HG03460 (cell line): Measurements from ENCODE around the gene SPRYD7.
A peak's percentile ranks its signal among the peaks of the same experiment; 100 is the strongest.
"Not testable (repeated sequence)": the region's sequence is repeated elsewhere in the genome, so short reads cannot be mapped to it uniquely, and the experiment has no call there.

ENCODE experiments used
- ATAC-seq: cut with Tn5 transposase; IDR thresholded peaks from one replicate; pipeline ENCODE4 v1.9.1; 2021; ENCODE audit not compliant: unreplicated experiment

Gene SPRYD7

GRCh38 chr13:49936075-49936967 is at the start of gene SPRYD7:
Gene SPRYD7, minus strand, starts transcription at chr13:49936340. Its CDS starts 105 bp downstream, at chr13:49936235.
- ATAC-seq, result peak; percentile 95

DNA sequence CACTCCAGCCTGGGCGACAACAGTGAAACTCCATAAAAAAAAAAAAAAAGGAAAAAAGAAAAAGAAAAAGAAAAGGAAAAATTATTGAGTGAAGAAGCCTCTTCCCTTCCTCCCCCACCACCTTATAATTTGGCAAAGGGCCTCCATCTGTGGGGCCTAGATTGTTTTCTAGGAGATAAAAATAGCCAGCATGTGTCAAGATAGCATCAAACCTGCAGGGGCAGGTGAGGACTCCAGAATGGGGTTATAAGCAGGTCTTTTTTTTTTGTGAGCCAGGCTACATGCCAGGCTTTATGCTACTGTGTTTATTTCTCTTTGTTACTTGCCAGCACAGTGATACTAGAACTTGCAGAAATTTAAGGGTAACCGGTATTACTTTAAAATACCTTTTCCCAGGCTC is 49.0 kb upstream of the SPRYD7 start:
- no peak for ATAC-seq

- no peak for ATAC-seq
Observed at GRCh38 chr13:49980266-49980665, 44.1 kb upstream of the SPRYD7 start.

- no peak for ATAC-seq
Observed at GRCh38 chr13:49977992-49978391, 41.9 kb upstream of the SPRYD7 start.

- ATAC-seq, result no peak
Observed at GRCh38 chr13:49976314-49977258, 40.4 kb upstream of the SPRYD7 start.

DNA sequence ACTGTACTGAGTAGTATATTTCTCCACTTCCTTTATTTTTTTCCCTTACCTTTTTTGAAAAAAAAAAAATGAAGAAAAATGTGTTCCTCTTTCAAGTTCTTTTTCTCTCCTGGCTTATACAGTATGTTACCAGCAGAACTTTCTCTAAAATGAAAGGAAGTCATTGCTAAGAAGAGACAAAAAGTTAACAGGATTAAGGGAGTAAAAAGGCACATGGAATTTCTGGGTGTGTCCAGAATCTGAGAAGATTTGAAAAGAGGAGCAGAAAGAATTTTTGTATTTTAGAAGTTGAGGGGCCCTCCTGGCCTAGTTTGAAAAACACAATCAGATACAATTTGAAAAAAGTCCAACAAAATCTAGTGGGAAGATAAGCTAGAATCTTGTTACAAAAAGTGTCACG is 39.7 kb upstream of the SPRYD7 start:
- ATAC-seq, result no peak

DNA sequence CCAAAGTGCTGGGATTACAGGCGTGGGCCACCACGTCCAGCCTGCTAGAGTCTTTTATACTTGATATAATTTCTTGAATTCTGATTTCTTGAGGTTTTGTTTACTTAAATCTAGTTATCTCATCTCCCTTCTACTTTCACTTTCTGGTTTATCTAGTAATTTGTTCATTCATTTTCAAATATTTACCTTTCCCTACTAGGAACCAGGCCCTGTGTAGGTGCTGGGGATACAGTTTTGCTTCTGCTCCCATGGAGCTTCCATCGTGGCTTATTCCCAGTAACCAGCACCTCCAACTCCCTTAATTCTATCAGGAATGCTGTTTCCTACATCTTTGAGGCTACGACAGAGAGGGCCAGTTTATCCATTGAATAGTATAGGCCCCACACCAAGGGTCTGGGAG is 36.6 kb upstream of the SPRYD7 start:
- no peak for ATAC-seq

GRCh38 chr13:49967456-49967855 is 31.3 kb upstream of the SPRYD7 start:
- ATAC-seq, result no peak

GRCh38 chr13:49958321-49958720 is 22.2 kb upstream of the SPRYD7 start:
- ATAC-seq, result no peak

DNA sequence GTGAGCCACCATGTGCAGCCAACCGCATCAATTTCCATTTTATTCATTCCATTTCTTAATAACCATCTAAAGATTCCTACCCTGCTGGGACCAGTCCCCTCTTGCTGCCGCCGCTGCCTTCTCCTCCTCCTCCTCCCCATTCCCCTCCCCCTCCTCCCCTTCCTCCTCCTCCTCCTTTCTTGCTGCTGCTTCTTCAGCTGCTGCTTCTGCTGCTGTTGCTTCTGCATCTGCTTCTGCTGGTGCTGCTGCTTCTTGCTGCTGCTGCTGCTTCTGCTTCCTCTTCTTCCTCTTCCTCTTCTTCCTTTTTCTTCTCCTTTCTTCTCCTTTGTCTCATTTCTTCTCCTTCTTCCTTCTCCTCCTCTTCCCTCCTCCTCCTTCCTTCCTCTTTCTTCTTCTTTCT is 20.0 kb upstream of the SPRYD7 start:
- no peak for ATAC-seq

DNA sequence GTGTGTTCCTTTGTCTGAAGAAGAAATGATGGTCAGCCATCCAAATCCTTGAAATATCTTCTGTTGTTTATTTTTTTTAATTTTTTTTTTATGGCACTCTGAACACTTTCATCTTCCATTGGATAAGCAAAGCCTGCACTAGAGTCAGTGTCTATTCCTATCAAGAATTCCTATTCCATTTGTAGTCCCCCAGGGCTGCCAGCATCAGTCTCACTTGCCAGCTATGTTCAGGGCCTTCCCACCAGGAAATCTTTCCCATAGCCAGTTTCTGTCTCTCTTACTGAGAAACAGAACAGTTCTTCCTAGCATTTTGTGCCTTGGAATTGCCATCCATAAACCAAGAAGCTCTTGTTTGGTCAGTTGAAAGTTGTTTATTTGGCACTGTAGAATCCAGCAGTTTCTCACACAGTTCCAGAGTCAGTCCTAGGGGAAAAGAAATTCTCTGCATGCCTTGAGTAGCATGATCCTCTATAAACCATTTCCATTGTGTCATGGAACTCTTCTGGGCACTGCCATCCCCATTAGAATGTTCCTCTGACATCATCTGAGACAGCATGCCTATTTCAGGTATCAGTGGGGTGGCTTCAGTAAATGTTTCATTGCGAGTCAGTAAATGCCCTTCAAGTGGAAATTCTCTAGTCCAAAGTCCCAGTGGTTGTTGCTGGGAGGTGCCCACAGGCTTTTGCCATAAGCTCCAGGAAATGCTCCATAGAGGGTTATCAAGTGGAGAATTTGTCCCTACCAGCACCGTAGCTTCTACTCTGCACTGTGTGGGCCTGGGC is 18.7 kb upstream of the SPRYD7 start:
- no peak for ATAC-seq

DNA sequence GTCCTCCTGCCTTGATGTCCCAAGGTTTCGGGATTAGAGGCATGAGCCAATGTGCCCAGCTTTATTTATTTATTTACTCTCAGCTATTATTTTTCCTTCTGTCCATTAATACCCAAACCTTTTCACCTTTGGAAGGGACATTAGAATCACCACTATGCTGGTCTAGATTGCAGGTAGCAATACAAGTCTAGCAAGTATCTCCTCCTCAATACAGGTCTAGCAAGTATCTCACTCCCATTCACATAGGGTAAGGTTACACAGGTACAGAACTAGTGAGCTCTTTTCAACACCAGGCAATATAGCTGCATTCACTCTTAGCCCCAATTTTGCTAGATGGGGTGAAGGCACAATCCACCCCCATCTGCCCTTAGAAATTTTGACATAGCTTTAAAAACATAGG is 17.4 kb upstream of the SPRYD7 start:
- no peak for ATAC-seq

DNA sequence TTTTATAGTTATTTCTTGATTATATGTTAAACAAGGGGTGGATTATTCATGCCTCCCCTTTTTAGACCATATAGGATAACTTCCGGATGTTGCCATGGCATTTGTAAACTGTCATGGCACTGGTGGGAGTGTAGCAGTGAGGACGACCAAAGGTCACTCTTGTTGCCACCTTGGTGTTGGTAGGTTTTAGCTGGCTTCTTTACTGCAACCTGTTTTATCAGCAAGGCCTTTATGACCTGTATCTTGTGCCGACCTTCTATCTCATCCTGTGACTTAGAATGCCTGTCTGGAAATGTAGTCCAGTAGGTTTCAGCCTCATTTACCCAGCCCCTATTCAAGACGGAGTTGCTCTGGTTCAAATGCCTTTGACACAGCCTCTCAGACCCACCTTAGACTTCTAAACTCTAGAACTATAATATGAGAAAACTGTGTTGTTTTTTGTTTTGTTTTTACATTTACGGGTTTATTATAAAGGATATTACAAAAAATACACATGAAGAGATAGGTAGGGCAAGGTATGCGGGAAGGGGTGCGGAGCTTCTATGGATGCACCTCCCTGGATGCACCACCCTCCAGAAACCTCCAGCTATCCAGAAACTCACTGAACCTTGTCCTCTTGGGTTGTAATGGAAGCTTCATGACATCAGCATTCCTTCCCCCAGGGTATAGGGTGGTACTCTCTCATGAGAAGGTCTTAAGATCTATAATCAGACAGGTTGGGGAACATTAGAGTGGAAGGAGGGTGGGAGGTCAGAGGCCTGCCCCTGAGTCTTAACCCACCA is 15.8 kb upstream of the SPRYD7 start:
- ATAC-seq, result no peak

DNA sequence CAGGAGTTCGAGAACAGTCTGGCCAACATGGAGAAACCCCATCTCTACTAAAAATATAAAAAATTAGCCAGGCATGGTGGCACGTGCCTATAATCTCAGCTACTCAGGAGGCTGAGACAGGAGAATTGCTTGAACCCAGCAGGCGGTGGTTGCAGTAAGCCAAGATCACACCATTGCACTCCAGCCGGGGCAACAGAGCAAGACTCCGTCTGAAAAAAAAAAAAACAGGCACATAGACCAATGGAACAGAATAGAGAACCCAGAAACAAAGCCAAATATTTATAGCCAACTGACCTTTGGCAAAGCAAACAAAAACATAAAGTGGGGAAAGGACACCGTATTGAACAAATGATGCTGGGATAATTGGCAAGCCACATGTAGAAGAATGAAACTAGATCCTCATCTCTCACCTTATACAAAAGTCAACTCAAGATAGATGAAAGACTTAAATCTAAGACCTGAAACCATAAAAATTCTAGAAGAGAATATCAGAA is 12.7 kb upstream of the SPRYD7 start:
- not testable (repeated sequence) for ATAC-seq

DNA sequence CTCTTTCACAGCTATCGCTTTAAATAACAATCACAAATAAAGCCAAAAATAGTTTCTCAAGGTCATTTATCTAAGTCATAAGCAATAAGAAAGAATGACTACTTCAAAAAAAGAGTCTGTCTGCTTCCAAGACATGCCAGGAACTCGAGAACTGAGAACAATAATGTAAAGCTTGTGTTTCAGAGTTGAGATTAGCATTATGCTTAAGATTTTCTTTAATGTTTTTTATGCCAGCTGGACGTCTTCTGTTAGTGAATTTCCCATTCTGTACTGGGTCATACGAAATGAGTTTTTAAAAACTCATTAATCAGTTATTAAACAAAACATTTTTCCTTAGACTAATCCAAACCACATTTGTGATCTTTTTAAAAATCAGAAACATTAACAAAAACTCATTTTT is 3.2 kb upstream of the SPRYD7 start:
- no peak for ATAC-seq

- ATAC-seq, result no peak
Observed at GRCh38 chr13:49938921-49939320, 2.8 kb upstream of the SPRYD7 start.

- no peak for ATAC-seq
Observed at GRCh38 chr13:49938314-49938713, 2.2 kb upstream of the SPRYD7 start.

DNA sequence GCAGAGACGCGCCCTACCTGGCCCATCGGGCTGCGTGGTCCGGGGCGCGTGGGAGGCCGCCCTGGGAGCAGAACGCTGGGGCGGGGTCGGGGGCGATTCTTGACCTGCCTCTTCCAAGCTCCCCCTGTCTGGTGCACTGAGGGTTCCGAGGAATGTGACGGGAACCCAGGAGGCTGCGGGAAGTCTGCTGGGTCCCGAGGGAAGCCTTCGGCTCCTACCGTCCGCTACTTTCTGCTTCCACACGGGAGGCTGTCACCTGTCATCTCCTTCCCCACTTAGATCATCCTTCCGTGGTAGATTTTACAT is 781 bp upstream of the SPRYD7 start:
- ATAC-seq, result no peak

GRCh38 chr13:49935171-49936074 is 717 bp downstream of the SPRYD7 start:
- ATAC-seq, result peak; percentile 32
